ENCODE measurements around the gene COA3. TPM values are rescaled to one million over a fixed set of nuclear protein-coding genes. Genes with fewer than 3 reads are reported as not detected.
A peak's percentile ranks its signal among the peaks of the same experiment; 100 is the strongest.

The COA3 gene
- polyA plus RNA-seq, 2 of the 4 experiments (the other 2 are of a cell fraction) = 126 to 131 TPM

- peaks cover 33% of the 10 kb centered on the region for H3K4me1 ChIP-seq
- ATAC-seq = peak in 1 of 2 experiments; percentile 46; a peak in 3 of 6 replicates
- no peak within 1 kb of the TSS for H3K4me3 ChIP-seq
- no peaks in the 10 kb centered on the region for H3K9me3 ChIP-seq
- CTCF ChIA-PET = interaction anchor here (0.6 to 2.1 kb wide), 8 partner anchors 14 to 202 kb away, joined by 3 to 8 read pairs (median 4); partner anchors contain the start of genes BECN1, CNTD1 and COA3
- POLR2A ChIA-PET = interaction anchor here (1.5 kb wide), 1 partner anchor 44 kb away, joined by 5 read pairs; the partner anchor contains the start of gene BECN1
- TF ChIP-seq CHD2 (IDR thresholded peaks at IDR 0.05; ENCODE audit: low read length, partially characterized antibody) (no peak), JUN (IDR thresholded peaks at IDR 0.05) (0 out of 5 replicates have a peak, but pooled peaks of 1 of the 2 experiments have one; percentile 34)
- peak within 1 kb of the TSS in 1 of 2 experiments; percentile 46; a peak in 3 of 6 replicates for H3K27ac ChIP-seq
- peak in 1 of 2 experiments; percentile 36 for DNase-seq (ENCODE audit: low read depth in 1 of 2, low spot score in 1 of 2)
- 80% methylated on average over 49 of the region's 65 CpGs for WGBS (ENCODE audit: missing lambda C conversion rate)
- FAIRE-seq = no peak
- peak within 1 kb of the TSS; percentile 34 for H3K4me2 ChIP-seq
These were observed 18.3 kb downstream of the COA3 start, which contains the start of gene WNK4 for GRCh38 chr17:42779936-42780850. Gene WNK4, plus strand, starts transcription at chr17:42780610. Its CDS starts 89 bp downstream, at chr17:42780699.

GRCh38 chr17:42779304-42779935 lies 19.1 kb downstream of the COA3 start:
- TF ChIP-seq NFE2L2 (conservative IDR thresholded peaks at IDR 0.05; ENCODE audit: low read length) (no peak), MYC (IDR thresholded peaks at IDR 0.05; ENCODE audit: borderline replicate concordance, low read length) (no peak), FOSB (CRISPR knock-in tag; IDR thresholded peaks at IDR 0.05) (no peak), MAZ (IDR thresholded peaks at IDR 0.05; ENCODE audit: borderline replicate concordance, low read depth, low read length) (no peak), ATOH8 (CRISPR knock-in tag; IDR thresholded peaks at IDR 0.05; ENCODE audit: low read depth) (no peak), POLR2AphosphoS2 (conservative IDR thresholded peaks at IDR 0.05; ENCODE audit: low read length) (no peak), CBX8 (IDR thresholded peaks at IDR 0.05) (no peak), HES2 (IDR thresholded peaks at IDR 0.05) (no peak), CHD4 (IDR thresholded peaks at IDR 0.05; ENCODE audit: borderline replicate concordance) (no peak), HDAC2 (IDR thresholded peaks at IDR 0.05) (no peak), POLR2A (IDR thresholded peaks at IDR 0.05; ENCODE audit: low read length) (no peak), TP53 (CRISPR knock-in tag; IDR thresholded peaks at IDR 0.05) (no peak), NPAS2 (CRISPR knock-in tag; IDR thresholded peaks at IDR 0.05; ENCODE audit: borderline replicate concordance) (no peak), JUNB (IDR thresholded peaks at IDR 0.05) (no peak)
- 81% methylated on average over 3 of the region's 3 CpGs for WGBS (ENCODE audit: missing lambda C conversion rate)
- ChIA-PET CTCF (interaction anchor here (1.3 to 1.9 kb wide), 5 partner anchors 14 to 63 kb away, joined by 3 to 8 read pairs (median 4); partner anchors contain the start of genes BECN1, CNTD1 and COA3), POLR2A (no interaction called here)
- Histone ChIP-seq H3K4me3 (no peak overlapping the region), H3K4me2 (peak overlapping the region; percentile 34; the same call in 2 of the 3 replicates), H3K9me3 (no peaks in the 10 kb centered on the region), H3K4me1 (peaks cover 41% of the 10 kb centered on the region), H3K27ac (peak overlapping the region in 1 of 2 experiments; percentile 46; a peak in 2 of 6 replicates)
- FAIRE-seq = no peak
- DNase-seq (ENCODE audit: low read depth in 1 of 2, low spot score in 1 of 2) = no peak
- peak in 1 of 2 experiments; percentile 3; a peak in 2 of 6 replicates for ATAC-seq

GRCh38 chr17:42778570-42778969 lies 19.9 kb downstream of the COA3 start:
- WGBS (ENCODE audit: missing lambda C conversion rate) = 89% methylated on average over 5 of the region's 5 CpGs
- TF ChIP-seq MAFK (IDR thresholded peaks at IDR 0.05; ENCODE audit: partially characterized antibody) (peak; percentile 61), RARB (CRISPR knock-in tag; IDR thresholded peaks at IDR 0.05) (no peak), MYC (IDR thresholded peaks at IDR 0.05; ENCODE audit: borderline replicate concordance, low read length) (no peak)
- Histone ChIP-seq H3K4me1 (peaks cover 42% of the 10 kb centered on the region), H3K27ac (no peak overlapping the region), H3K4me3 (no peak overlapping the region), H3K4me2 (no peak overlapping the region), H3K9me3 (no peaks in the 10 kb centered on the region)
- no peak for FAIRE-seq
- ATAC-seq = no peak
- POLR2A ChIA-PET = no interaction called here
- no peak for DNase-seq (ENCODE audit: low read depth in 1 of 2, low spot score in 1 of 2)
- CTCF ChIA-PET = interaction anchor here (1.3 to 2.9 kb wide), 10 partner anchors 8 to 200 kb away, joined by 3 to 15 read pairs (median 5); partner anchors contain the start of genes BECN1, CNTD1, COA3 and PSMC3IP
